HG02571 (cell line): Measurements from ENCODE around the gene CEP152.
A peak's percentile ranks its signal among the peaks of the same experiment; 100 is the strongest.
"Not testable (repeated sequence)": the region's sequence is repeated elsewhere in the genome, so short reads cannot be mapped to it uniquely, and the experiment has no call there.

Source experiments
- ATAC-seq: cut with Tn5 transposase; IDR thresholded peaks from one replicate; pipeline ENCODE4 v1.9.1; 2021; ENCODE audit warnings: mild to moderate bottlenecking, moderate library complexity; ENCODE audit not compliant: unreplicated experiment

The CEP152 gene, protein sequence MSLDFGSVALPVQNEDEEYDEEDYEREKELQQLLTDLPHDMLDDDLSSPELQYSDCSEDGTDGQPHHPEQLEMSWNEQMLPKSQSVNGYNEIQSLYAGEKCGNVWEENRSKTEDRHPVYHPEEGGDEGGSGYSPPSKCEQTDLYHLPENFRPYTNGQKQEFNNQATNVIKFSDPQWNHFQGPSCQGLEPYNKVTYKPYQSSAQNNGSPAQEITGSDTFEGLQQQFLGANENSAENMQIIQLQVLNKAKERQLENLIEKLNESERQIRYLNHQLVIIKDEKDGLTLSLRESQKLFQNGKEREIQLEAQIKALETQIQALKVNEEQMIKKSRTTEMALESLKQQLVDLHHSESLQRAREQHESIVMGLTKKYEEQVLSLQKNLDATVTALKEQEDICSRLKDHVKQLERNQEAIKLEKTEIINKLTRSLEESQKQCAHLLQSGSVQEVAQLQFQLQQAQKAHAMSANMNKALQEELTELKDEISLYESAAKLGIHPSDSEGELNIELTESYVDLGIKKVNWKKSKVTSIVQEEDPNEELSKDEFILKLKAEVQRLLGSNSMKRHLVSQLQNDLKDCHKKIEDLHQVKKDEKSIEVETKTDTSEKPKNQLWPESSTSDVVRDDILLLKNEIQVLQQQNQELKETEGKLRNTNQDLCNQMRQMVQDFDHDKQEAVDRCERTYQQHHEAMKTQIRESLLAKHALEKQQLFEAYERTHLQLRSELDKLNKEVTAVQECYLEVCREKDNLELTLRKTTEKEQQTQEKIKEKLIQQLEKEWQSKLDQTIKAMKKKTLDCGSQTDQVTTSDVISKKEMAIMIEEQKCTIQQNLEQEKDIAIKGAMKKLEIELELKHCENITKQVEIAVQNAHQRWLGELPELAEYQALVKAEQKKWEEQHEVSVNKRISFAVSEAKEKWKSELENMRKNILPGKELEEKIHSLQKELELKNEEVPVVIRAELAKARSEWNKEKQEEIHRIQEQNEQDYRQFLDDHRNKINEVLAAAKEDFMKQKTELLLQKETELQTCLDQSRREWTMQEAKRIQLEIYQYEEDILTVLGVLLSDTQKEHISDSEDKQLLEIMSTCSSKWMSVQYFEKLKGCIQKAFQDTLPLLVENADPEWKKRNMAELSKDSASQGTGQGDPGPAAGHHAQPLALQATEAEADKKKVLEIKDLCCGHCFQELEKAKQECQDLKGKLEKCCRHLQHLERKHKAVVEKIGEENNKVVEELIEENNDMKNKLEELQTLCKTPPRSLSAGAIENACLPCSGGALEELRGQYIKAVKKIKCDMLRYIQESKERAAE (N-terminal part only)

GRCh38 chr15:48810414-48811324 lies at the start of gene CEP152:
Gene CEP152, minus strand, starts transcription at chr15:48811069. Its CDS starts 5,420 bp downstream, at chr15:48805649.
- ATAC-seq = peak; percentile 96

- no peak for ATAC-seq
Observed at GRCh38 chr15:48859426-48859825, 48.6 kb upstream of the CEP152 start.

DNA sequence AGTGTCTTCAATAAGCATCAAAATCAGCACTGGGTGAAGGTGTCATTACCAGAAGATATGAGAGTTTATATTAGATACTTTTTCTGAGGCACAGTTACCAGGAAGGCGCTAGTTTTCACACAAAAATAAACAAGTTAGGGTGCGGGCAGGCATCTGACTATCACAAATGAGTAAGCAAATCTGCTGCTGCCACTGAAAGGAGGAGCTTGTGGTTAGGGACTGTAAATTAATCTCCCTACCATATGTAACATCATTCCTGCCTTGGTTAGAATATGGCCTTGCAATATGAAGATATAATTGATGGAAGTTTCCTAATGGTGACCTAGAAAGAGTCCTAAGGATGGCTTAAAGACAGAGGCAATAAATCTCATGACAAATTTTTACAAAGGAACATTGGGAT lies 47.5 kb upstream of the CEP152 start:
- no peak for ATAC-seq

DNA sequence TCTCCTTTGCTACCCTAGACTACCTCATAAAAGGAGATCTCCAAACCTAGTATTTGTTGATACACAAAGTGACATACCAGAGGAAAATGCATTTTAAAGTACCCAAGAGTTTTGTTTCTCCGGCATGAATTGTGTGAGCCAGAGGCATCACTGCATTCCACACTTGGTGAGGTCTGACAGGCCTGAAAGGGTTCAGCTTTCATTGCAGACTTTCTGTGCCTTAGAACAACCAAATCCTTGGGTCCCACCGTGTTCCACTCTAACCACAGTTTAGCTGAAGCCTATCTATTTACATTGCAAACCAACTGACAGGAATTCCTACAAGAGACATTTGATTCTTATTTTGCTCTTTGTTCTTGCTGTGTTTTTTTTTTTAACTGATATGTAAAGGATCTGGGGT lies 46.1 kb upstream of the CEP152 start:
- ATAC-seq = no peak

- no peak for ATAC-seq
Observed at GRCh38 chr15:48855501-48856440, 44.9 kb upstream of the CEP152 start.

DNA sequence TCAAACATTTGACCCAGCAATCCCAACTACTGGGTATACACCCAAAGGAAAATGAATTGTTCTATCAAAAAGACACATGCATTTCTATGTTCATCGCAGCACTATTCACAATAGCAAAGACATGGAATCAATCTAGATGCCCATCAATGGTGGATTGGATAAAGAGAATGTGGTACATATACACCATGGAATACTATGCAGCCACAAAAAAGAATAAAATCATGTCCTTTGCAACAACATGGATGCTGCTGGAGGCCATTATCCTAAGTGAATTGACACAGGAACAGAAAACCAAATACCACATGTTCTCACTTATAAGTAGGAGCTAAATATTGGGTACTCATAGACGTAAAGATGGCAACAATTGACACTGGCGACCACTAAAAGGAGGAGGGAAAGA lies 43.6 kb upstream of the CEP152 start:
- not testable (repeated sequence) for ATAC-seq

DNA sequence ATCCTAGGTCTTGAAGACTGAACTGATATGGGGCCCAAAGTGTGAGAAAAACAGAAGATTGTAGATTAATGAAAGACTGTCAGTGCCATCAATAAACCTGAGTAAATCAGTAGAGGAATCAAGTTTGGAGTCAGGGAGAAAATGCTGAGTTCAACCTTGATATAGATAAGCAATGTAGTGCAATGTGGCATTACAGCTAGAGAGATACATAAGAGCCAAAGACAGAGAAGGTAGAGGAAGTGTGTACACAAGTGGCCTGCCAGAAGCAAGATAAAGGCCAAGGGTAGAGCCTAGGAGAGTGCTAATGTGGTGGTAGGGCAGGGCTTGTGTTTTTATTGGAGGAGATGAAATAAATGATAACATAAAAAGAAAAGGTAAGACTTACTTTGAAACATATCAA lies 41.1 kb upstream of the CEP152 start:
- no peak for ATAC-seq

- ATAC-seq = no peak
Observed at GRCh38 chr15:48850648-48851047, 39.8 kb upstream of the CEP152 start.

DNA sequence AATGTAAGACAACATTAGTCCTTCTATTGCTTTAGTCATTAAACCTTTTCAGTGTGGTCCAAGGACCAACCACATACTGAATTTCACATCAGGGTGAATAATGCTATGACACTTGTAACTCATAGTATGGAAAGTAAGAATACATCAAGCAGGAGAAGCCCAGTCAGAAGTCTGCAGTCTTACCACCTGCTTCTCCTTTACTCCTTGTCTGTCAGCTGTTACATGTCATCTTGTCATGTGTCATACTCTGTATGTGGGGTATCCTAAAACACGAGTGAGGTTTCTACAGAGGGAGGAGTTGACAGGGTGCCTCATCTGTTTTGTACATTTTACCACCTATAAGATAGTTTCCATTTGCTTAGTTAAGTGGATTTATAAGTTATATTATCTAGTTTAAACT lies 34.3 kb upstream of the CEP152 start:
- no peak for ATAC-seq

- ATAC-seq = no peak
Observed at GRCh38 chr15:48842501-48842900, 31.6 kb upstream of the CEP152 start.

- no peak for ATAC-seq
Observed at GRCh38 chr15:48834756-48835155, 23.9 kb upstream of the CEP152 start.

- ATAC-seq = no peak
Observed at GRCh38 chr15:48833526-48834239, 22.8 kb upstream of the CEP152 start.

DNA sequence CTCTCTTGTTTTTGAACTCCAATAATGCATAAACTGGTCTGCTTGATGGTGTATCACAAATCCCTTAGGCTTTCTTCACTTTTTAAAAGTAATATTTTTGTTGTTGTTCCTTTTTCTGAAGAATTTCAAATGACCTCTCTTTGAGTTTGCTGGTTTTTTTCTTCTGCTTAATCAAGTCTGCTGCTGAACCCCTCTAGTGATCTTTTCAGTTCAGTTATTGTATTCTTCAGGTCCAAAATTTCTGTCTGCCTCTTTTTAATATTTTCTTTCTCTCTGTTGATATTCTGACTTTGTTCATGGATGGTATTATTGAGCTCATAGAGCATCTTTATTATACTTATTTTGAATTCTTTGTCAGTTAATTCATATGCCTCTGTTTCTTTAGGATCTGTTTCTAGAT lies 21.8 kb upstream of the CEP152 start:
- no peak for ATAC-seq

DNA sequence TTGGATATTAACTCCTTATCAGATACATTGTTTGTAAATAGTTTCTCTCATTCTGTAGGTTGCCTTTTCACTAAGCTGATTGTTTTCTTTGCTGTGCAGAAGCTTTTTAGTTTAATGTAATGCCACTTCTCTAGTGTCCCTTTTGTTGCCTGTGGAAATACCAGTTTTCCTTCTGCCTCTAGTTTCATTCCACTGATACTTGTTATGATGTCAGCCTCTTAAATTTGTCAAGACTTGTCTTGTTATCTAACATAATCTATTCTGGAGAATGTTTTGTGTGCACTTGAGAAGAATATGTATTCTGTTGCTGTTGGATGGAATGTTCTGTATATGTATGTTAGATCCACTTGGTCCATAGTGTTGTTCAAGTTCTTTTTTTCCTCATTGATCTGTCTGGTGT lies 18.0 kb upstream of the CEP152 start:
- ATAC-seq = no peak

- no peak for ATAC-seq
Observed at GRCh38 chr15:48828471-48828870, 17.6 kb upstream of the CEP152 start.

DNA sequence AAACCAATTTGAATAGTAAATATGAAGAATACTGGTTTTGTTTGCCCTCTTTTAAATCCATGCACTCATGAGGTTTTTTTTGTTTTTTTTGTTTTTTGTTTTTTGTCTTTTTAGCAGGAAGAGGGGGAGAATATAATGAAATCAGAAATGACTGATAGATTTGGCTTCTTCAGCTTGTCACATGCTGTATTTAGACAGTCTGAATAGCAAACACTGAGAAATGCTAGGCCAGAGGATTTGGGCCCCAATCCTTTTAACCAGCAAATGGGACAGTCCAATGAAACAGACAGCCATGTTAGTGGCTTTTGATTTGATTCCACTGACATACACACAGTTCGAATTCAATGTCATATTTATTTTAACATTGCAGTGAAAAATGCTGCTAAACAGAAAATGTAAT lies 14.2 kb upstream of the CEP152 start:
- no peak for ATAC-seq

GRCh38 chr15:48823706-48824105 lies 12.8 kb upstream of the CEP152 start:
- no peak for ATAC-seq

GRCh38 chr15:48823237-48823636 lies 12.4 kb upstream of the CEP152 start:
- no peak for ATAC-seq
